ENCODE data around the gene COL4A1.

GRCh38 chr13:110113284-110113764, 193.6 kb downstream of the COL4A1 start:
- TF ChIP-seq CTCF (IDR thresholded peaks at IDR 0.05; ENCODE audit: low read length) (no peak), EZH2phosphoT487 (IDR thresholded peaks at IDR 0.05; ENCODE audit: low read length) (no peak), EZH2 (optimal IDR thresholded peaks at IDR 0.05; ENCODE audit: low read depth, low read length) (no peak)

Measured in MM.1S (cell line).